Naive thymus-derived CD8-positive, alpha-beta T cell (primary cell): ENCODE measurements around the gene UBE2O. TPM values are rescaled to one million over a fixed set of nuclear protein-coding genes. Genes with fewer than 3 reads are reported as not detected.

ENCODE experiments used
- ATAC-seq, 2 donors: fragments of 150-1000 bp; cut with Tn5 transposase in 1 of 2; sonication (Bioruptor Pico), chemical (Tn5 transposase) in 1 of 2; 1 replicate in 1 of 2; 2 replicates in 1 of 2; pipeline ENCODE4 v1.10.0; 2021; ENCODE audit warnings: mild to moderate bottlenecking in 2 of 2, moderate library complexity in 2 of 2
- POLR2A ChIA-PET: fragments of 350-600 bp; sonication (Branson Sonifier 250); formaldehyde crosslinking; loops from one replicate; lab custom pipeline; 2021; ENCODE audit warnings: antibody characterized with exemption; lab: Charles Lee
- DNase-seq, 10 donors: peaks; one replicate each; pipeline versions ENCODE4 v3.0.0 to v3.0.0-alpha.2; 2020 to 2022
- H3K27ac Mint-ChIP-seq, 10 donors: one replicate each; pipeline ENCODE4 v1.8.0; 2020 to 2022; ENCODE audit warnings: mild to moderate bottlenecking in 10 of 10, mixed read lengths in 10 of 10, moderate library complexity in 4 of 10, inconsistent platforms in 1 of 10
- H3K27me3 Mint-ChIP-seq, 5 donors: one replicate each; pipeline ENCODE4 v1.8.0; 2021 to 2022; ENCODE audit warnings: mixed read lengths in 5 of 5
- H3K36me3 Mint-ChIP-seq, 3 donors: one replicate each; pipeline ENCODE4 v1.8.0; 2020 to 2022; ENCODE audit warnings: mixed read lengths in 3 of 3, mild to moderate bottlenecking in 2 of 3, inconsistent platforms in 1 of 3
- H3K4me1 Mint-ChIP-seq, 4 donors: one replicate each; pipeline ENCODE4 v1.8.0; 2021 to 2022; ENCODE audit warnings: mixed read lengths in 4 of 4
- H3K4me3 Mint-ChIP-seq, 10 donors: one replicate each; pipeline ENCODE4 v1.8.0; 2020 to 2022; ENCODE audit warnings: mild to moderate bottlenecking in 10 of 10, mixed read lengths in 10 of 10, moderate library complexity in 6 of 10, inconsistent platforms in 1 of 10
- H3K9me3 Mint-ChIP-seq, 9 donors: one replicate each; pipeline ENCODE4 v1.8.0; 2020 to 2022; ENCODE audit warnings: mixed read lengths in 9 of 9, mild to moderate bottlenecking in 3 of 9, inconsistent platforms in 1 of 9, moderate library complexity in 1 of 9
- polyA plus RNA-seq, 3 donors: library from polyadenylated mRNA; unstranded; fragments of 300-500 nt; fragmentation: Illumina TruSeq; gene quantifications; one replicate each; pipeline ENCODE4 v1.2.3, GENCODE V29; 2021
- total RNA-seq, 8 experiments: library from RNA in 2 of 8; stranded (reverse) in 2 of 8; gene quantifications; one replicate each; pipeline ENCODE4 v1.2.3 and lab custom pipeline; 2021 to 2026

Gene UBE2O
- total and polyA plus RNA-seq, 5 experiments from 2014 or later = 8.8 to 50.4 (median 14.4) TPM

GRCh38 chr17:76472258-76472645, 19.3 kb upstream of the UBE2O start:
- Mint-ChIP-seq H3K27ac (peak overlapping the region in 1 of 10 donors; percentile 13), H3K4me1 (peaks cover 0 to 2% (median 0%) of the 10 kb centered on the region in 4 donors), H3K9me3 (no peaks in the 10 kb centered on the region), H3K36me3 (peaks cover 0 to 17% (median 10%) of the 10 kb centered on the region in 3 donors), H3K4me3 (no peak overlapping the region), H3K27me3 (no peaks in the 10 kb centered on the region)
- no peak for DNase-seq
- POLR2A ChIA-PET = no interaction called here
- no peak for ATAC-seq

- ATAC-seq (no peak), DNase-seq (no peak)
- Mint-ChIP-seq H3K27ac (peak overlapping the region in 3 of 10 donors; percentile 9 to 79 (median 67)), H3K36me3 (peaks cover 0 to 17% (median 10%) of the 10 kb centered on the region in 3 donors), H3K4me1 (peaks cover 0 to 2% (median 0%) of the 10 kb centered on the region in 4 donors), H3K4me3 (no peak overlapping the region), H3K9me3 (no peaks in the 10 kb centered on the region), H3K27me3 (no peaks in the 10 kb centered on the region)
- POLR2A ChIA-PET = no interaction called here
Observed at GRCh38 chr17:76471498-76472257, 18.7 kb upstream of the UBE2O start.

GRCh38 chr17:76469991-76470739, 17.2 kb upstream of the UBE2O start:
- Mint-ChIP-seq H3K9me3 (no peaks in the 10 kb centered on the region), H3K4me3 (no peak overlapping the region), H3K4me1 (peaks cover 4 to 9% (median 7%) of the 10 kb centered on the region in 4 donors), H3K36me3 (peaks cover 0 to 15% (median 5%) of the 10 kb centered on the region in 3 donors), H3K27me3 (no peaks in the 10 kb centered on the region), H3K27ac (peak overlapping the region in 2 of 10 donors; percentile 67 to 73)
- POLR2A ChIA-PET = no interaction called here
- ATAC-seq (no peak), DNase-seq (no peak)

- no peak for DNase-seq
- ATAC-seq = no peak
- H3K27ac Mint-ChIP-seq = no peak overlapping the region
- peaks cover 0 to 15% (median 5%) of the 10 kb centered on the region in 3 donors for H3K36me3 Mint-ChIP-seq
- H3K4me1 Mint-ChIP-seq = peaks cover 4 to 9% (median 7%) of the 10 kb centered on the region in 4 donors
- no peaks in the 10 kb centered on the region for H3K9me3 Mint-ChIP-seq
- POLR2A ChIA-PET = no interaction called here
- H3K27me3 Mint-ChIP-seq = no peaks in the 10 kb centered on the region
- H3K4me3 Mint-ChIP-seq = no peak overlapping the region
Observed at GRCh38 chr17:76469076-76469990, 16.4 kb upstream of the UBE2O start.

GRCh38 chr17:76468634-76469010, 15.7 kb upstream of the UBE2O start:
- DNase-seq (no peak), ATAC-seq (no peak)
- Mint-ChIP-seq H3K27ac (peak overlapping the region in 1 of 10 donors; percentile 1), H3K36me3 (peaks cover 0 to 15% (median 5%) of the 10 kb centered on the region in 3 donors), H3K4me1 (peaks cover 4 to 9% (median 7%) of the 10 kb centered on the region in 4 donors), H3K27me3 (no peaks in the 10 kb centered on the region), H3K9me3 (no peaks in the 10 kb centered on the region), H3K4me3 (no peak overlapping the region)
- POLR2A ChIA-PET = no interaction called here

GRCh38 chr17:76467809-76468633, 15.1 kb upstream of the UBE2O start:
- Mint-ChIP-seq H3K4me1 (peaks cover 4 to 9% (median 6%) of the 10 kb centered on the region in 4 donors), H3K36me3 (peaks cover 0 to 12% (median 5%) of the 10 kb centered on the region in 3 donors), H3K9me3 (no peaks in the 10 kb centered on the region), H3K27me3 (peaks cover 0 to 1% (median 0%) of the 10 kb centered on the region in 5 donors), H3K27ac (peak overlapping the region in 1 of 10 donors; percentile 1), H3K4me3 (no peak overlapping the region)
- DNase-seq (no peak), ATAC-seq (no peak)
- POLR2A ChIA-PET = interaction anchor here (0.9 to 4.2 kb wide), 4 partner anchors 9 to 41 kb away, joined by 3 to 22 read pairs (median 8); no protein-coding TSS in a partner anchor

- peak within 1 kb of the TSS in 3 of 10 donors; percentile 1 to 53 (median 48) for H3K27ac Mint-ChIP-seq
Observed at GRCh38 chr17:76467366-76467765, 14.4 kb upstream of the UBE2O start, which contains the start of gene AANAT. Gene AANAT, plus strand, starts transcription at chr17:76467603. Its CDS starts 1,144 bp downstream, at chr17:76468747.

GRCh38 chr17:76466775-76467130, 13.8 kb upstream of the UBE2O start:
- peaks cover 0 to 1% (median 0%) of the 10 kb centered on the region in 5 donors for H3K27me3 Mint-ChIP-seq
- DNase-seq (no peak), ATAC-seq (no peak)
- H3K9me3 Mint-ChIP-seq = no peaks in the 10 kb centered on the region
- no peak overlapping the region for H3K4me3 Mint-ChIP-seq
- H3K4me1 Mint-ChIP-seq = peaks cover 4 to 9% (median 6%) of the 10 kb centered on the region in 4 donors
- peaks cover 0 to 8% (median 4%) of the 10 kb centered on the region in 3 donors for H3K36me3 Mint-ChIP-seq
- peak overlapping the region in 2 of 10 donors; percentile 48 to 53 for H3K27ac Mint-ChIP-seq
- POLR2A ChIA-PET = interaction anchor here (0.9 to 4.2 kb wide), 11 partner anchors 8 to 80 kb away, joined by 3 to 22 read pairs (median 4); partner anchors contain the start of gene UBE2O

More at GRCh38 chr17:76467366-76467765, 14.4 kb upstream of the UBE2O start, which contains the start of gene AANAT:
- Mint-ChIP-seq H3K36me3 (peaks cover 0 to 10% (median 5%) of the 10 kb centered on the region in 3 donors), H3K27me3 (peaks cover 0 to 1% (median 0%) of the 10 kb centered on the region in 5 donors), H3K4me1 (peaks cover 4 to 9% (median 6%) of the 10 kb centered on the region in 4 donors), H3K9me3 (no peaks in the 10 kb centered on the region), H3K4me3 (no peak within 1 kb of the TSS)
- POLR2A ChIA-PET = interaction anchor here (0.9 to 4.2 kb wide), 10 partner anchors 8 to 81 kb away, joined by 3 to 22 read pairs (median 4); partner anchors contain the start of gene UBE2O
- DNase-seq (no peak), ATAC-seq (no peak)

- POLR2A ChIA-PET = interaction anchor here (0.9 to 1.5 kb wide), 4 partner anchors 9 to 194 kb away, joined by 3 read pairs; partner anchors contain the start of genes RHBDF2 and UBE2O
- no peak overlapping the region for H3K4me3 Mint-ChIP-seq
- H3K9me3 Mint-ChIP-seq = no peaks in the 10 kb centered on the region
- ATAC-seq = no peak
- H3K27me3 Mint-ChIP-seq = peaks cover 0 to 1% (median 0%) of the 10 kb centered on the region in 5 donors
- H3K4me1 Mint-ChIP-seq = peaks cover 4 to 9% (median 6%) of the 10 kb centered on the region in 4 donors
- no peaks in the 10 kb centered on the region for H3K36me3 Mint-ChIP-seq
- DNase-seq = no peak
- peak overlapping the region in 2 of 10 donors; percentile 1 to 19 for H3K27ac Mint-ChIP-seq
Observed at GRCh38 chr17:76462556-76463290, 9.8 kb upstream of the UBE2O start.

- H3K27me3 Mint-ChIP-seq = peaks cover 0 to 1% (median 0%) of the 10 kb centered on the region in 5 donors
- H3K36me3 Mint-ChIP-seq = no peaks in the 10 kb centered on the region
- DNase-seq (no peak), ATAC-seq (no peak)
- H3K4me1 Mint-ChIP-seq = peaks cover 4 to 9% (median 6%) of the 10 kb centered on the region in 4 donors
- POLR2A ChIA-PET = interaction anchor here (0.9 to 1.5 kb wide), 3 partner anchors 8 to 194 kb away, joined by 3 read pairs; partner anchors contain the start of genes RHBDF2 and UBE2O
- peak overlapping the region in 2 of 10 donors; percentile 10 to 22 for H3K27ac Mint-ChIP-seq
- no peaks in the 10 kb centered on the region for H3K9me3 Mint-ChIP-seq
- no peak overlapping the region for H3K4me3 Mint-ChIP-seq
Observed at GRCh38 chr17:76461765-76462555, 9.0 kb upstream of the UBE2O start.
